Measurements from ENCODE around the gene AKAP12.

The AKAP12 gene

GRCh38 chr6:151243481-151243880, 3.7 kb downstream of the AKAP12 start:
- Histone ChIP-seq H3K4me1 (no peaks in the 10 kb centered on the region), H3K27ac (no peak overlapping the region), H3K9ac (no peak overlapping the region)

GRCh38 chr6:151247490-151247889, 7.7 kb downstream of the AKAP12 start:
- Histone ChIP-seq H3K4me2 (ENCODE audit: low read length) (no peak overlapping the region), H3K79me2 (no peaks in the 10 kb centered on the region), H3K27ac (no peak overlapping the region), H3K4me1 (no peaks in the 10 kb centered on the region), H3K36me3 (ENCODE audit: control insufficient read depth, insufficient read depth, low read length) (no peaks in the 10 kb centered on the region), H3K9ac (no peak overlapping the region), H3K27me3 (ENCODE audit: control insufficient read depth, insufficient read depth, low read length) (no peaks in the 10 kb centered on the region), H3K9me3 (ENCODE audit: control insufficient read depth, low read length) (no peaks in the 10 kb centered on the region), H2AFZ (no peak overlapping the region), H3K4me3 (ENCODE audit: low read depth, low read length) (no peak overlapping the region)
- no peak for TF ChIP-seq CTCF (IDR thresholded peaks at IDR 0.05)

More at GRCh38 chr6:151243481-151243880, 3.7 kb downstream of the AKAP12 start:
- Histone ChIP-seq H3K79me2 (no peaks in the 10 kb centered on the region), H3K4me3 (ENCODE audit: low read depth, low read length) (no peak overlapping the region), H3K36me3 (ENCODE audit: control insufficient read depth, insufficient read depth, low read length) (no peaks in the 10 kb centered on the region), H3K4me2 (ENCODE audit: low read length) (no peak overlapping the region), H3K9me3 (ENCODE audit: control insufficient read depth, low read length) (no peaks in the 10 kb centered on the region), H2AFZ (no peak overlapping the region), H3K27me3 (ENCODE audit: control insufficient read depth, insufficient read depth, low read length) (no peaks in the 10 kb centered on the region)
- no peak for TF ChIP-seq CTCF (IDR thresholded peaks at IDR 0.05)

- Histone ChIP-seq H2AFZ (no peak overlapping the region), H3K4me1 (no peaks in the 10 kb centered on the region), H3K9ac (no peak overlapping the region), H3K9me3 (ENCODE audit: control insufficient read depth, low read length) (no peaks in the 10 kb centered on the region), H3K4me2 (ENCODE audit: low read length) (no peak overlapping the region), H3K27me3 (ENCODE audit: control insufficient read depth, insufficient read depth, low read length) (no peaks in the 10 kb centered on the region), H3K4me3 (ENCODE audit: low read depth, low read length) (no peak overlapping the region), H3K79me2 (no peaks in the 10 kb centered on the region), H3K27ac (no peak overlapping the region), H3K36me3 (ENCODE audit: control insufficient read depth, insufficient read depth, low read length) (no peaks in the 10 kb centered on the region)
- TF ChIP-seq CTCF (IDR thresholded peaks at IDR 0.05) = no peak
Measured at GRCh38 chr6:151248295-151248694, 8.5 kb downstream of the AKAP12 start.

- Histone ChIP-seq H3K36me3 (ENCODE audit: control insufficient read depth, insufficient read depth, low read length) (no peaks in the 10 kb centered on the region), H3K9ac (no peak overlapping the region), H3K4me1 (no peaks in the 10 kb centered on the region), H3K27me3 (ENCODE audit: control insufficient read depth, insufficient read depth, low read length) (no peaks in the 10 kb centered on the region), H3K27ac (no peak overlapping the region), H3K9me3 (ENCODE audit: control insufficient read depth, low read length) (no peaks in the 10 kb centered on the region), H3K4me3 (ENCODE audit: low read depth, low read length) (no peak overlapping the region), H3K79me2 (no peaks in the 10 kb centered on the region), H3K4me2 (ENCODE audit: low read length) (no peak overlapping the region), H2AFZ (no peak overlapping the region)
- no peak for TF ChIP-seq CTCF (IDR thresholded peaks at IDR 0.05)
Measured at GRCh38 chr6:151252634-151253033, 12.9 kb downstream of the AKAP12 start.

GRCh38 chr6:151254451-151255081, 14.8 kb downstream of the AKAP12 start:
- Histone ChIP-seq H3K36me3 (ENCODE audit: control insufficient read depth, insufficient read depth, low read length) (no peaks in the 10 kb centered on the region), H3K9me3 (ENCODE audit: control insufficient read depth, low read length) (no peaks in the 10 kb centered on the region), H3K27ac (no peak overlapping the region), H3K4me3 (ENCODE audit: low read depth, low read length) (no peak overlapping the region), H3K4me2 (ENCODE audit: low read length) (peak overlapping the region; percentile 24), H2AFZ (no peak overlapping the region), H3K27me3 (ENCODE audit: control insufficient read depth, insufficient read depth, low read length) (no peaks in the 10 kb centered on the region), H3K4me1 (no peaks in the 10 kb centered on the region), H3K9ac (no peak overlapping the region), H3K79me2 (no peaks in the 10 kb centered on the region)
- TF ChIP-seq CTCF (IDR thresholded peaks at IDR 0.05) = no peak

Data from parathyroid adenoma (tissue), 2 donors.